GM23338 (cell line): ENCODE results near the gene NTN4. TPM values are rescaled to one million over a fixed set of nuclear protein-coding genes. Genes with fewer than 3 reads are reported as not detected.

Source experiments
- ATAC-seq: fragments of 200-7000 bp; cut with Tn5 transposase; 3 replicates; pipeline ENCODE4 v1.9.1; 2020
- DNase-seq: peaks from one replicate; pipeline ENCODE4 v3.0.0-alpha.2; 2015; ENCODE audit warnings: low spot score
- H2AFZ ChIP-seq: fragments of 200-600 bp; sonication (generic); 2 replicates; pipeline ENCODE4 v1.8.0; 2016; ENCODE audit warnings: antibody characterized with exemption, mild to moderate bottlenecking, moderate library complexity
- H3F3A ChIP-seq: fragments of 200-600 bp; sonication (generic); replicated peaks from 2 replicates; pipeline ENCODE4 v1.8.0; 2017; ENCODE audit warnings: antibody characterized with exemption, mixed run types, low read depth
- H3K27ac ChIP-seq: fragments of 200-600 bp; sonication (generic); 2 replicates; pipeline ENCODE4 v1.6.1; 2016; ENCODE audit warnings: low read depth
- H3K27me3 ChIP-seq: fragments of 200-600 bp; sonication (generic); 2 replicates; pipeline ENCODE4 v1.8.0; 2016; ENCODE audit warnings: mild to moderate bottlenecking, mixed run types, moderate library complexity; ENCODE audit not compliant: insufficient read depth
- H3K36me3 ChIP-seq: fragments of 200-600 bp; sonication (generic); 2 replicates; pipeline ENCODE4 v1.8.0; 2016; ENCODE audit warnings: mild to moderate bottlenecking; ENCODE audit not compliant: insufficient read depth
- H3K4me1 ChIP-seq: fragments of 200-600 bp; sonication (generic); 2 replicates; pipeline ENCODE4 v1.8.0; 2016; ENCODE audit warnings: mild to moderate bottlenecking, moderate library complexity; ENCODE audit not compliant: insufficient read depth
- H3K4me2 ChIP-seq: fragments of 200-600 bp; sonication (generic); 2 replicates; pipeline ENCODE4 v1.7.1; 2017; ENCODE audit warnings: mixed run types
- H3K4me3 ChIP-seq: fragments of 200-600 bp; sonication (generic); 2 replicates; pipeline ENCODE4 v1.6.1; 2016; ENCODE audit warnings: mixed run types
- H3K79me2 ChIP-seq: fragments of 200-600 bp; sonication (generic); replicated peaks from 2 replicates; pipeline ENCODE4 v1.8.0; 2017; ENCODE audit warnings: mild to moderate bottlenecking; ENCODE audit not compliant: insufficient read depth
- H3K9me2 ChIP-seq: fragments of 200-600 bp; sonication (generic); 2 replicates; pipeline ENCODE4 v1.8.0; 2017; ENCODE audit not compliant: insufficient read depth
- H4K20me1 ChIP-seq: fragments of 200-600 bp; sonication (generic); replicated peaks from 2 replicates; pipeline ENCODE4 v1.8.0; 2017; ENCODE audit warnings: mild to moderate bottlenecking; ENCODE audit not compliant: insufficient read depth
- H3K27ac Mint-ChIP-seq: 2 replicates; pipeline ENCODE4 v1.8.0; 2020; ENCODE audit warnings: inconsistent platforms, mild to moderate bottlenecking, moderate library complexity, mixed read lengths
- H3K27me3 Mint-ChIP-seq: 3 replicates; pipeline ENCODE4 v1.8.0; 2022; ENCODE audit warnings: low read depth, mild to moderate bottlenecking, moderate library complexity, mixed read lengths, inconsistent platforms; ENCODE audit not compliant: insufficient read depth, poor library complexity
- H3K36me3 Mint-ChIP-seq: 3 replicates; pipeline ENCODE4 v1.8.0; 2021; ENCODE audit warnings: low read depth, mild to moderate bottlenecking, inconsistent platforms, moderate library complexity, mixed read lengths
- H3K4me1 Mint-ChIP-seq: 3 replicates; pipeline ENCODE4 v1.8.0; 2020; ENCODE audit warnings: mild to moderate bottlenecking, inconsistent platforms, mixed read lengths
- H3K4me3 Mint-ChIP-seq: 3 replicates; pipeline ENCODE4 v1.8.0; 2021; ENCODE audit warnings: moderate library complexity, mild to moderate bottlenecking, inconsistent platforms, mixed read lengths
- H3K9me3 Mint-ChIP-seq: 3 replicates; pipeline ENCODE4 v1.8.0; 2020; ENCODE audit warnings: moderate library complexity, mild to moderate bottlenecking, inconsistent platforms, mixed read lengths
- EZH2 ChIP-seq: fragments of 200-600 bp; sonication (generic); IDR thresholded peaks from one replicate; pipeline ENCODE4 v1.8.0; 2017; ENCODE audit warnings: antibody characterized with exemption, mild to moderate bottlenecking, low read depth; ENCODE audit not compliant: unreplicated experiment
- EZH2phosphoT487 ChIP-seq: fragments of 200-600 bp; sonication (generic); IDR thresholded peaks from one replicate; pipeline ENCODE4 v1.8.1; 2018; ENCODE audit warnings: antibody characterized with exemption; ENCODE audit not compliant: unreplicated experiment
- JUNB ChIP-seq: IDR thresholded peaks from one replicate; pipeline ENCODE4 v1.6.1; 2016; ENCODE audit warnings: antibody characterized with exemption; ENCODE audit not compliant: unreplicated experiment
- NANOG ChIP-seq: IDR thresholded peaks from 2 replicates; pipeline ENCODE4 v1.6.1; 2016; ENCODE audit warnings: antibody characterized with exemption, borderline replicate concordance
- POLR2AphosphoS5 ChIP-seq: IDR thresholded peaks from 2 replicates; pipeline ENCODE4 v1.6.1; 2016; ENCODE audit warnings: antibody characterized with exemption, low read depth
- ZNF331 ChIP-seq: fragments of 250-450 bp; sonication (Bioruptor Pico); IDR thresholded peaks from 2 replicates; pipeline ENCODE4 v1.5.0; 2020; ENCODE audit warnings: low read depth, mild to moderate bottlenecking, moderate library complexity
- polyA plus RNA-seq: library from polyadenylated mRNA; unstranded; fragments of >200 nt; fragmentation: Nextera tagmentation; extraction: Ambion mirVana; gene quantifications from 2 replicates; pipeline ENCODE4 v1.2.1, GENCODE V29; 2016
- total RNA-seq: library from RNA; depleted of rRNA; stranded (reverse); fragments of >200 nt; shearing (Covaris generic); gene quantifications from 2 replicates; pipeline ENCODE4 v1.2.3, GENCODE V29; 2014
- TF ChIP-seq, protein P1 (sequence below): IDR thresholded peaks from one replicate; pipeline ENCODE4 v1.6.1; 2018; ENCODE audit warnings: antibody characterized with exemption; ENCODE audit not compliant: unreplicated experiment
- TF ChIP-seq, protein P2 (sequence below), 2 experiments: fragments of 200-600 bp in 1 of 2; sonication (generic) in 1 of 2; conservative IDR thresholded peaks; 2 replicates each; pipeline versions ENCODE4 v1.5.1 to v1.6.1; 2016 to 2017; ENCODE audit warnings: antibody characterized with exemption in 2 of 2, low read depth in 2 of 2, mild to moderate bottlenecking in 2 of 2, moderate library complexity in 1 of 2
- TF ChIP-seq, protein P3 (sequence below): fragments of 250-450 bp; sonication (Bioruptor Pico); IDR thresholded peaks from 2 replicates; pipeline ENCODE4 v1.5.0; 2020; ENCODE audit warnings: mild to moderate bottlenecking, moderate library complexity

The NTN4 gene
- total and polyA plus RNA-seq, 2 experiments from 2014 or later: 1.5 to 3.8 TPM

DNA sequence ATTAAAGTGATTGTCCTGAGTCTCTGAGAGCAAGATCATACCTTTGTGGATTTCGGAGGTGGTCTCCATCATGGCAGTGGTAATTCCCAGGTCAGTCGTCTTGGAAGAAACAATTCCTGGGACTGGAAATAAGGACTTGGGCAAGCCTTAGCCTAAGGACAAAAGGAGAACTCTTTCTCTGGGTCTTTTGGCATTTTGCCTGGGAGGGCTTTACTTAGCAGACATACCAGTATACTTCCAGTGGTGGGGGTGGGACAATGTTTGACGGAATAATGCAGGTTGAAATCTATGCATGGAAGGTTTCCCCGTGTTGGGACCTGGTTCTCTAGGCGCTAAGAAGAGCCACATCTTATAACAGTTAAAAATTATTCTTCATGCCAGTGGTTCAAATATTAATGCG lies 168.8 kb downstream of the NTN4 start:
- H3K4me1 Mint-ChIP-seq: peaks cover 18% of the 10 kb centered on the region; the same call in 2 of the 3 replicates
- no peak overlapping the region for H3K4me3 Mint-ChIP-seq
- H3K4me2 ChIP-seq: no peak overlapping the region
- no peak overlapping the region for H2AFZ ChIP-seq
- no peaks in the 10 kb centered on the region for H3K27me3 ChIP-seq
- no peaks in the 10 kb centered on the region for H3F3A ChIP-seq
- TF ChIP-seq NANOG: no peak
- TF ChIP-seq, protein P1, sequence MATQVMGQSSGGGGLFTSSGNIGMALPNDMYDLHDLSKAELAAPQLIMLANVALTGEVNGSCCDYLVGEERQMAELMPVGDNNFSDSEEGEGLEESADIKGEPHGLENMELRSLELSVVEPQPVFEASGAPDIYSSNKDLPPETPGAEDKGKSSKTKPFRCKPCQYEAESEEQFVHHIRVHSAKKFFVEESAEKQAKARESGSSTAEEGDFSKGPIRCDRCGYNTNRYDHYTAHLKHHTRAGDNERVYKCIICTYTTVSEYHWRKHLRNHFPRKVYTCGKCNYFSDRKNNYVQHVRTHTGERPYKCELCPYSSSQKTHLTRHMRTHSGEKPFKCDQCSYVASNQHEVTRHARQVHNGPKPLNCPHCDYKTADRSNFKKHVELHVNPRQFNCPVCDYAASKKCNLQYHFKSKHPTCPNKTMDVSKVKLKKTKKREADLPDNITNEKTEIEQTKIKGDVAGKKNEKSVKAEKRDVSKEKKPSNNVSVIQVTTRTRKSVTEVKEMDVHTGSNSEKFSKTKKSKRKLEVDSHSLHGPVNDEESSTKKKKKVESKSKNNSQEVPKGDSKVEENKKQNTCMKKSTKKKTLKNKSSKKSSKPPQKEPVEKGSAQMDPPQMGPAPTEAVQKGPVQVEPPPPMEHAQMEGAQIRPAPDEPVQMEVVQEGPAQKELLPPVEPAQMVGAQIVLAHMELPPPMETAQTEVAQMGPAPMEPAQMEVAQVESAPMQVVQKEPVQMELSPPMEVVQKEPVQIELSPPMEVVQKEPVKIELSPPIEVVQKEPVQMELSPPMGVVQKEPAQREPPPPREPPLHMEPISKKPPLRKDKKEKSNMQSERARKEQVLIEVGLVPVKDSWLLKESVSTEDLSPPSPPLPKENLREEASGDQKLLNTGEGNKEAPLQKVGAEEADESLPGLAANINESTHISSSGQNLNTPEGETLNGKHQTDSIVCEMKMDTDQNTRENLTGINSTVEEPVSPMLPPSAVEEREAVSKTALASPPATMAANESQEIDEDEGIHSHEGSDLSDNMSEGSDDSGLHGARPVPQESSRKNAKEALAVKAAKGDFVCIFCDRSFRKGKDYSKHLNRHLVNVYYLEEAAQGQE: no peak
- H3K4me1 ChIP-seq: peaks cover 14% of the 10 kb centered on the region
- no peaks in the 10 kb centered on the region for H3K79me2 ChIP-seq
- H3K27ac Mint-ChIP-seq: no peak overlapping the region
- ATAC-seq (no peak), DNase-seq (no peak)
- no peaks in the 10 kb centered on the region; the same call in 2 of the 3 replicates for H3K9me3 Mint-ChIP-seq
- H3K27ac ChIP-seq: peak overlapping the region; percentile 52; the same call in 1 of the 2 replicates
- H3K4me3 ChIP-seq: no peak overlapping the region
- no peaks in the 10 kb centered on the region for H3K36me3 ChIP-seq
- no peaks in the 10 kb centered on the region for H3K9me2 ChIP-seq
- peaks cover 8% of the 10 kb centered on the region for H3K27me3 Mint-ChIP-seq
- H4K20me1 ChIP-seq: no peaks in the 10 kb centered on the region
- no peaks in the 10 kb centered on the region; the same call in 2 of the 3 replicates for H3K36me3 Mint-ChIP-seq

DNA sequence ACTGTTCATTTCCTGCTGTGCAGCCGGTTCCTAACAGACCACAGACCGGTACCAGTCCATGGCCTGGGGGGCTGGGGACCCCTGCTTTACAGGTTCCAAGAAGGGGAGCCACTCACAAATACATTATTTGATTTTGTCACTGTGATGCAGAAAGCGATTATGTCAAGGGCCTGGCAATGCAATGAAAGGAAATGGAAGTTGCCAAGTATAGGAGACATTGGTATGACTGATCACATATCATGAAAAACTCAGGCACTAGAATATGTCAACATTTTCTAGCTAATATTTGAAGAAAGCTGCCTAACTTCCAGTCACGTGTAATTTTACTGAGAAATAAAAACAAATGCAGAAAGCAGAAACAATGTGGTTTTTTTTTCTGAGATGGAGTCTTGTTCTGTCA lies 170.4 kb downstream of the NTN4 start:
- Histone ChIP-seq H3K4me2 (no peak overlapping the region), H3K79me2 (no peaks in the 10 kb centered on the region), H3K27me3 (no peaks in the 10 kb centered on the region), H3F3A (no peaks in the 10 kb centered on the region), H3K36me3 (no peaks in the 10 kb centered on the region), H3K4me1 (peaks cover 11% of the 10 kb centered on the region), H2AFZ (no peak overlapping the region), H3K4me3 (no peak overlapping the region), H4K20me1 (no peaks in the 10 kb centered on the region), H3K27ac (no peak overlapping the region), H3K9me2 (no peaks in the 10 kb centered on the region)
- Mint-ChIP-seq H3K27me3 (peaks cover 6% of the 10 kb centered on the region), H3K36me3 (no peaks in the 10 kb centered on the region; the same call in 2 of the 3 replicates), H3K4me1 (peaks cover 22% of the 10 kb centered on the region; the same call in 2 of the 3 replicates), H3K27ac (no peak overlapping the region), H3K9me3 (no peaks in the 10 kb centered on the region; the same call in 2 of the 3 replicates), H3K4me3 (no peak overlapping the region)
- TF ChIP-seq, protein P2, sequence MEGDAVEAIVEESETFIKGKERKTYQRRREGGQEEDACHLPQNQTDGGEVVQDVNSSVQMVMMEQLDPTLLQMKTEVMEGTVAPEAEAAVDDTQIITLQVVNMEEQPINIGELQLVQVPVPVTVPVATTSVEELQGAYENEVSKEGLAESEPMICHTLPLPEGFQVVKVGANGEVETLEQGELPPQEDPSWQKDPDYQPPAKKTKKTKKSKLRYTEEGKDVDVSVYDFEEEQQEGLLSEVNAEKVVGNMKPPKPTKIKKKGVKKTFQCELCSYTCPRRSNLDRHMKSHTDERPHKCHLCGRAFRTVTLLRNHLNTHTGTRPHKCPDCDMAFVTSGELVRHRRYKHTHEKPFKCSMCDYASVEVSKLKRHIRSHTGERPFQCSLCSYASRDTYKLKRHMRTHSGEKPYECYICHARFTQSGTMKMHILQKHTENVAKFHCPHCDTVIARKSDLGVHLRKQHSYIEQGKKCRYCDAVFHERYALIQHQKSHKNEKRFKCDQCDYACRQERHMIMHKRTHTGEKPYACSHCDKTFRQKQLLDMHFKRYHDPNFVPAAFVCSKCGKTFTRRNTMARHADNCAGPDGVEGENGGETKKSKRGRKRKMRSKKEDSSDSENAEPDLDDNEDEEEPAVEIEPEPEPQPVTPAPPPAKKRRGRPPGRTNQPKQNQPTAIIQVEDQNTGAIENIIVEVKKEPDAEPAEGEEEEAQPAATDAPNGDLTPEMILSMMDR (conservative IDR thresholded peaks at IDR 0.05; ENCODE audit: low read depth in 2 of 2): no peak
- TF ChIP-seq NANOG: no peak
- TF ChIP-seq, protein P3, sequence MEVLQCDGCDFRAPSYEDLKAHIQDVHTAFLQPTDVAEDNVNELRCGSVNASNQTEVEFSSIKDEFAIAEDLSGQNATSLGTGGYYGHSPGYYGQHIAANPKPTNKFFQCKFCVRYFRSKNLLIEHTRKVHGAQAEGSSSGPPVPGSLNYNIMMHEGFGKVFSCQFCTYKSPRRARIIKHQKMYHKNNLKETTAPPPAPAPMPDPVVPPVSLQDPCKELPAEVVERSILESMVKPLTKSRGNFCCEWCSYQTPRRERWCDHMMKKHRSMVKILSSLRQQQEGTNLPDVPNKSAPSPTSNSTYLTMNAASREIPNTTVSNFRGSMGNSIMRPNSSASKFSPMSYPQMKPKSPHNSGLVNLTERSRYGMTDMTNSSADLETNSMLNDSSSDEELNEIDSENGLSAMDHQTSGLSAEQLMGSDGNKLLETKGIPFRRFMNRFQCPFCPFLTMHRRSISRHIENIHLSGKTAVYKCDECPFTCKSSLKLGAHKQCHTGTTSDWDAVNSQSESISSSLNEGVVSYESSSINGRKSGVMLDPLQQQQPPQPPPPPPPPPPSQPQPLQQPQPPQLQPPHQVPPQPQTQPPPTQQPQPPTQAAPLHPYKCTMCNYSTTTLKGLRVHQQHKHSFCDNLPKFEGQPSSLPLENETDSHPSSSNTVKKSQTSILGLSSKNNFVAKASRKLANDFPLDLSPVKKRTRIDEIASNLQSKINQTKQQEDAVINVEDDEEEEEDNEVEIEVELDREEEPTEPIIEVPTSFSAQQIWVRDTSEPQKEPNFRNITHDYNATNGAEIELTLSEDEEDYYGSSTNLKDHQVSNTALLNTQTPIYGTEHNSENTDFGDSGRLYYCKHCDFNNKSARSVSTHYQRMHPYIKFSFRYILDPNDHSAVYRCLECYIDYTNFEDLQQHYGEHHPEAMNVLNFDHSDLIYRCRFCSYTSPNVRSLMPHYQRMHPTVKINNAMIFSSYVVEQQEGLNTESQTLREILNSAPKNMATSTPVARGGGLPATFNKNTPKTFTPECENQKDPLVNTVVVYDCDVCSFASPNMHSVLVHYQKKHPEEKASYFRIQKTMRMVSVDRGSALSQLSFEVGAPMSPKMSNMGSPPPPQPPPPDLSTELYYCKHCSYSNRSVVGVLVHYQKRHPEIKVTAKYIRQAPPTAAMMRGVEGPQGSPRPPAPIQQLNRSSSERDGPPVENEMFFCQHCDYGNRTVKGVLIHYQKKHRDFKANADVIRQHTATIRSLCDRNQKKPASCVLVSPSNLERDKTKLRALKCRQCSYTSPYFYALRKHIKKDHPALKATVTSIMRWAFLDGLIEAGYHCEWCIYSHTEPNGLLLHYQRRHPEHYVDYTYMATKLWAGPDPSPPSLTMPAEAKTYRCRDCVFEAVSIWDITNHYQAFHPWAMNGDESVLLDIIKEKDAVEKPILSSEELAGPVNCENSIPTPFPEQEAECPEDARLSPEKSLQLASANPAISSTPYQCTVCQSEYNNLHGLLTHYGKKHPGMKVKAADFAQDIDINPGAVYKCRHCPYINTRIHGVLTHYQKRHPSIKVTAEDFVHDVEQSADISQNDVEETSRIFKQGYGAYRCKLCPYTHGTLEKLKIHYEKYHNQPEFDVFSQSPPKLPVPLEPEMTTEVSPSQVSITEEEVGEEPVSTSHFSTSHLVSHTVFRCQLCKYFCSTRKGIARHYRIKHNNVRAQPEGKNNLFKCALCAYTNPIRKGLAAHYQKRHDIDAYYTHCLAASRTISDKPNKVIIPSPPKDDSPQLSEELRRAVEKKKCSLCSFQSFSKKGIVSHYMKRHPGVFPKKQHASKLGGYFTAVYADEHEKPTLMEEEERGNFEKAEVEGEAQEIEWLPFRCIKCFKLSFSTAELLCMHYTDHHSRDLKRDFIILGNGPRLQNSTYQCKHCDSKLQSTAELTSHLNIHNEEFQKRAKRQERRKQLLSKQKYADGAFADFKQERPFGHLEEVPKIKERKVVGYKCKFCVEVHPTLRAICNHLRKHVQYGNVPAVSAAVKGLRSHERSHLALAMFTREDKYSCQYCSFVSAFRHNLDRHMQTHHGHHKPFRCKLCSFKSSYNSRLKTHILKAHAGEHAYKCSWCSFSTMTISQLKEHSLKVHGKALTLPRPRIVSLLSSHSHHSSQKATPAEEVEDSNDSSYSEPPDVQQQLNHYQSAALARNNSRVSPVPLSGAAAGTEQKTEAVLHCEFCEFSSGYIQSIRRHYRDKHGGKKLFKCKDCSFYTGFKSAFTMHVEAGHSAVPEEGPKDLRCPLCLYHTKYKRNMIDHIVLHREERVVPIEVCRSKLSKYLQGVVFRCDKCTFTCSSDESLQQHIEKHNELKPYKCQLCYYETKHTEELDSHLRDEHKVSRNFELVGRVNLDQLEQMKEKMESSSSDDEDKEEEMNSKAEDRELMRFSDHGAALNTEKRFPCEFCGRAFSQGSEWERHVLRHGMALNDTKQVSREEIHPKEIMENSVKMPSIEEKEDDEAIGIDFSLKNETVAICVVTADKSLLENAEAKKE (CRISPR knock-in tag): no peak
- no peak for TF ChIP-seq EZH2phosphoT487
- no peak for TF ChIP-seq POLR2AphosphoS5
- no peak for TF ChIP-seq ZNF331 (CRISPR knock-in tag)
- TF ChIP-seq JUNB: no peak
- TF ChIP-seq EZH2: no peak
- ATAC-seq (no peak), DNase-seq (no peak)
